ENCODE data around the gene AQP7.

GRCh38 chr9:33341182-33341581 is 61.2 kb downstream of the AQP7 start:
- TF ChIP-seq EZH2 (optimal IDR thresholded peaks at IDR 0.05; ENCODE audit: low read depth, low read length), result no peak
- TF ChIP-seq, protein P1, sequence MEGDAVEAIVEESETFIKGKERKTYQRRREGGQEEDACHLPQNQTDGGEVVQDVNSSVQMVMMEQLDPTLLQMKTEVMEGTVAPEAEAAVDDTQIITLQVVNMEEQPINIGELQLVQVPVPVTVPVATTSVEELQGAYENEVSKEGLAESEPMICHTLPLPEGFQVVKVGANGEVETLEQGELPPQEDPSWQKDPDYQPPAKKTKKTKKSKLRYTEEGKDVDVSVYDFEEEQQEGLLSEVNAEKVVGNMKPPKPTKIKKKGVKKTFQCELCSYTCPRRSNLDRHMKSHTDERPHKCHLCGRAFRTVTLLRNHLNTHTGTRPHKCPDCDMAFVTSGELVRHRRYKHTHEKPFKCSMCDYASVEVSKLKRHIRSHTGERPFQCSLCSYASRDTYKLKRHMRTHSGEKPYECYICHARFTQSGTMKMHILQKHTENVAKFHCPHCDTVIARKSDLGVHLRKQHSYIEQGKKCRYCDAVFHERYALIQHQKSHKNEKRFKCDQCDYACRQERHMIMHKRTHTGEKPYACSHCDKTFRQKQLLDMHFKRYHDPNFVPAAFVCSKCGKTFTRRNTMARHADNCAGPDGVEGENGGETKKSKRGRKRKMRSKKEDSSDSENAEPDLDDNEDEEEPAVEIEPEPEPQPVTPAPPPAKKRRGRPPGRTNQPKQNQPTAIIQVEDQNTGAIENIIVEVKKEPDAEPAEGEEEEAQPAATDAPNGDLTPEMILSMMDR (IDR thresholded peaks at IDR 0.05; ENCODE audit: low read length), result no peak
- no peak for TF ChIP-seq EZH2phosphoT487 (IDR thresholded peaks at IDR 0.05; ENCODE audit: low read length)
